NT2/D1 (cell line): ENCODE measurements around the gene ABLIM1.

ENCODE experiments used
- DNase-seq: peaks from one replicate; pipeline ENCODE4 v3.0.0-alpha.2; 2011; ENCODE audit warnings: low read depth, low spot score
- H3K27me3 ChIP-seq: 2 replicates; pipeline ENCODE4 v1.6.0; 2011; ENCODE audit warnings: mild to moderate bottlenecking; ENCODE audit not compliant: insufficient read length, insufficient read depth
- H3K36me3 ChIP-seq: 2 replicates; pipeline ENCODE4 v1.6.1; 2011; ENCODE audit warnings: mild to moderate bottlenecking, low read length, mixed read lengths; ENCODE audit not compliant: insufficient read depth, insufficient read length
- H3K4me1 ChIP-seq: 2 replicates; pipeline ENCODE4 v1.5.1; 2011; ENCODE audit not compliant: insufficient read depth, insufficient read length
- H3K4me3 ChIP-seq: 2 replicates; pipeline ENCODE4 v1.5.1; 2011; ENCODE audit warnings: low read depth; ENCODE audit not compliant: insufficient read length
- H3K9ac ChIP-seq: 2 replicates; pipeline ENCODE4 v1.6.0; 2011; ENCODE audit warnings: low read depth; ENCODE audit not compliant: insufficient read length
- H3K9me3 ChIP-seq: 2 replicates; pipeline ENCODE4 v1.5.1; 2011; ENCODE audit warnings: mild to moderate bottlenecking, low read length; ENCODE audit not compliant: insufficient read depth
- SUZ12 ChIP-seq: IDR thresholded peaks from 2 replicates; pipeline ENCODE4 v1.6.1; 2011; ENCODE audit not compliant: insufficient read length, insufficient read depth; ENCODE audit errors: extremely low read depth
- YY1 ChIP-seq: IDR thresholded peaks from 2 replicates; pipeline ENCODE4 v1.6.1; 2011; ENCODE audit not compliant: insufficient read length, insufficient read depth
- ZNF274 ChIP-seq: IDR thresholded peaks from 2 replicates; pipeline ENCODE4 v1.6.1; 2011; ENCODE audit warnings: mild to moderate bottlenecking, low read depth, low read length

Gene ABLIM1

GRCh38 chr10:114576132-114576487, 82.0 kb downstream of the ABLIM1 start:
- TF ChIP-seq ZNF274, result no peak
- TF ChIP-seq SUZ12, result no peak
- no peak for TF ChIP-seq YY1
- H3K4me1 ChIP-seq, result no peaks in the 10 kb centered on the region
- H3K9ac ChIP-seq, result no peak overlapping the region
- H3K36me3 ChIP-seq, result peaks cover 25% of the 10 kb centered on the region
- no peaks in the 10 kb centered on the region for H3K9me3 ChIP-seq
- H3K27me3 ChIP-seq, result no peaks in the 10 kb centered on the region
- H3K4me3 ChIP-seq, result no peak overlapping the region
- DNase-seq, result no peak

GRCh38 chr10:114575417-114576131, 82.5 kb downstream of the ABLIM1 start:
- Histone ChIP-seq H3K4me1 (no peaks in the 10 kb centered on the region), H3K9me3 (no peaks in the 10 kb centered on the region), H3K36me3 (peaks cover 29% of the 10 kb centered on the region), H3K9ac (no peak overlapping the region), H3K4me3 (no peak overlapping the region), H3K27me3 (no peaks in the 10 kb centered on the region)
- DNase-seq, result no peak
- TF ChIP-seq YY1 (no peak), SUZ12 (no peak), ZNF274 (no peak)

GRCh38 chr10:114573330-114574045, 84.6 kb downstream of the ABLIM1 start:
- Histone ChIP-seq H3K4me1 (no peaks in the 10 kb centered on the region), H3K9ac (no peak overlapping the region), H3K9me3 (no peaks in the 10 kb centered on the region), H3K27me3 (no peaks in the 10 kb centered on the region), H3K4me3 (no peak overlapping the region), H3K36me3 (peaks cover 37% of the 10 kb centered on the region)
- TF ChIP-seq YY1 (no peak), SUZ12 (no peak), ZNF274 (no peak)
- DNase-seq, result no peak

GRCh38 chr10:114571316-114571999, 86.6 kb downstream of the ABLIM1 start:
- H3K27me3 ChIP-seq, result no peaks in the 10 kb centered on the region
- peaks cover 43% of the 10 kb centered on the region for H3K36me3 ChIP-seq
- no peaks in the 10 kb centered on the region for H3K4me1 ChIP-seq
- no peak overlapping the region for H3K4me3 ChIP-seq
- no peak for DNase-seq
- H3K9me3 ChIP-seq, result no peaks in the 10 kb centered on the region
- TF ChIP-seq YY1, result no peak
- TF ChIP-seq ZNF274, result no peak
- TF ChIP-seq SUZ12, result no peak
- no peak overlapping the region for H3K9ac ChIP-seq

- H3K9me3 ChIP-seq, result no peaks in the 10 kb centered on the region
- H3K27me3 ChIP-seq, result no peaks in the 10 kb centered on the region
- no peaks in the 10 kb centered on the region for H3K4me1 ChIP-seq
- DNase-seq, result no peak
- H3K4me3 ChIP-seq, result no peak overlapping the region
- peaks cover 33% of the 10 kb centered on the region for H3K36me3 ChIP-seq
- H3K9ac ChIP-seq, result no peak overlapping the region
- TF ChIP-seq ZNF274 (no peak), YY1 (no peak), SUZ12 (no peak)
These were observed 92.0 kb downstream of the ABLIM1 start for GRCh38 chr10:114566064-114566463.

- no peaks in the 10 kb centered on the region for H3K4me1 ChIP-seq
- peaks cover 27% of the 10 kb centered on the region for H3K36me3 ChIP-seq
- no peaks in the 10 kb centered on the region for H3K9me3 ChIP-seq
- TF ChIP-seq SUZ12, result no peak
- no peak for TF ChIP-seq ZNF274
- no peak for TF ChIP-seq YY1
- no peaks in the 10 kb centered on the region for H3K27me3 ChIP-seq
- no peak for DNase-seq
- H3K4me3 ChIP-seq, result no peak overlapping the region
- no peak overlapping the region for H3K9ac ChIP-seq
These were observed 93.0 kb downstream of the ABLIM1 start for GRCh38 chr10:114565066-114565465.

GRCh38 chr10:114561008-114561523, 97.0 kb downstream of the ABLIM1 start:
- peaks cover 16% of the 10 kb centered on the region for H3K36me3 ChIP-seq

More at GRCh38 chr10:114561008-114561523, 97.0 kb downstream of the ABLIM1 start:
- H3K27me3 ChIP-seq, result no peaks in the 10 kb centered on the region
- H3K4me3 ChIP-seq, result no peak overlapping the region
- H3K9ac ChIP-seq, result no peak overlapping the region
- no peaks in the 10 kb centered on the region for H3K4me1 ChIP-seq
- H3K9me3 ChIP-seq, result peaks cover 22% of the 10 kb centered on the region
- TF ChIP-seq SUZ12 (no peak), ZNF274 (no peak), YY1 (no peak)
- no peak for DNase-seq
